ENCODE measurements around the gene FAM162A.

Gene FAM162A

DNA sequence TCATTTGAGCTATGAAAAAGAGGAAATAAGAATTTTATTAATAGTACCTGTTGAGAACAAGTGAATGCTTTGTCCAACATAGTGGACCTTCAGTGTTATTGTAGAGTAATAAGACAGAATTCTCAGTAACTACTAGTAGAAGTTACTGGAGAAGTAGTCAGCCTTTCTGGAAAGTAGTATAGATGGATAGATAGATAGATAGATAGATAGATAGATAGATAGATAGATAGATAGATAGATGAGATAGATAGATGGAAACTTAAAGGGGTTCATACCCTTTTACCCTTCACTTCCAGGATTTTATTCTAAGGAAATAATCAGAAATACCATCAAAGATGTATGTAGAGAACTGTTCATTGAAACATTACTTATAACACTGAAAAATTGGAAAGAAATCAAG is 5.2 kb downstream of the FAM162A start:
- DNase-seq, result no peak

- no peak for DNase-seq
Measured at GRCh38 chr3:122389892-122390291, 5.9 kb downstream of the FAM162A start.

DNA sequence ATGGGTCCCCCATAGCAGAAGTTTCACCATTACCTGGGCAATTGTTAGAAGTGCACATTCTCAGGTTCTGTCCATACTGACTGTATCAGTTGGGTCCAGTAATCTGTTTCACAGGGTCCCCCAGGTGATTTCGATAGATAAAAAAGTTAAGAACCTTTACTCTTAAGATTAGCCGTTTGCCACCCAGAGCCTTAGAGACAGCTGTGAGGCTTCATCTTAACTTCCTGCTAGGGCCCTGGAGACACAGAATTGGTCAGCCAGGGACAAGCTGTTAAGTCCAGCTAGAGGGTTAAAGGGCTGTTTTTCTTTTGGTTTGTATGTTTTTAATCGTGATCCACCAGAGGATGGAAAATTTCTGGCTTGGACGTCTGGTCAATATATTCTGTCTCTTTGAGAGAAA is 6.7 kb downstream of the FAM162A start:
- no peak for DNase-seq

DNA sequence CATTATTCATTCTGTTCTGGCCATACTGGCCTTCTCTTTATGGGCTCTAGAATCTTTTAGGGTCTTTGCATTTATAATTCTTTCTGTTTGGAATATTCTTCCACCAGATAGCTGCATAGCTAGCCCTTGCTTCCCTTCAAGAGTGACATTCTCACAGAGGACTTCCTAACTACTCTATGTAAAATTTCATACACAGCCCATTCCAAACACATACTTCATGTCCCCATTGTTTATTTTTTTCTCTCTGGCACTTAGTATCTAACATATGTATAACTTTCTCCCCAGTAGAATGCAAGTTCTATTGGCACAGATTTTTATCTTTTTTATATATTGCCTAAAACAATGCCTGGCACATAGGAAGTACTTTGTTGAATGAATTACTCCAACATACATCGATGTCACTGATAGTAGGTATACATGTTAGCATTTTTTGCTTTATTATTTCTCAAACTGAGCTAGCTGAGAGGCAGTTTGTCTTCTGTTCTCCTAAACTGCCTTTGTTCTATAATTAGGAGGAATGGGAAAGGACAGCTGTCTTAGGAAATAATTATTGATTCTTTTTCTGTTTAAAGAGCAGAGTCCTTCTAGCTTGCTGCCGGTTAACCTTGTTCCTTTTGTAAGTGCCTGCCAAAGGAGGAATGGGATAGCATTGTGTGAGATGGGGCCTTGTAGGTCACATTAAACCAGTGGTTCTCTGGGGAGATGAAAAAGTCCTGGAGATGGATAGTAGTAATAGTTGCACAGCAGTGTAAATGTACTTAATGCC is 7.9 kb downstream of the FAM162A start:
- DNase-seq, result no peak

DNA sequence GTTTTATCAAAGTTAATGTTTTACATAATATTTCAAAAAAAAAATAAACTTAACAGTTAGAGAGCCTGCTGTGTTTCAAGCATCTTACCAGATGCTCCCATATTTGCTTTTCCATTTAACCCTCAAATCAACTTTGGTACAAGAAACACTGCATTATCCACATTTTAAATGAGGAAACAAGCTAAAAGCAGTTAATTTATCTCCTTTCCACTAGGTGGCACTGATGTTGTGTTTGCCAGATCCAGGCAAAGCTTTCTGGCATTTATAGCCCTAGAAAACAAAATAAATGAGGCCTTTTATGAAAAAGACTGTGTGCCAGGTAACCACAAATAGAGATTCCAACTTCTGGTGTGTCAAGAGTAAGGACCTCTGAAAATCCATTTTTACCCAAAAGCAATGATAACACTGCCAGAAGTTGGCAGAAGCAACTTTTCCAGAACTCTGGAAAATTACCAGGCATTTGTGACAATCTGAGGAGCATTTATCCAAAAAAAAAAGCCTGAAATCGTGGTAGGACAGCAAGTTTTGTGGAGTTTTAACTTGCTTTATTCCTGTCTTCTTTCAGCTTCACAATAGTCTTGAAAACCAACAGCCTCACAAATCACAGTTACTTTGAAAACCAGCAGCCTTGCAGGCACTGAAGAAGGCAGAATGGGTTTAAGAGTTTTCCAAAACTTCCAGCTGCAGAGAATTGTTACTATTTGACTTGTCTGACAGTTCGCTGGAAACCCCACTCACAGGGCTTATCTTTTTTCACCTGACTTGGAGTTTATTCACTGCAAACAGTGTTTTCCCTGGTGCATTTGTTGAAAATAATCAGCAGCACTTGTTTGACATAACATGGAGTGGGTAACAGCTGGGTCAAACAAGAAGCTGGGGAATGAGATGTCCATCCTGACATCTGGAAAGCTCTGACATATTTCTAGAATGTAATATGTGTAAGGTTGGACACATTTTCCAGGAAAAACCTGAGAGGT is 9.2 kb downstream of the FAM162A start:
- no peak for DNase-seq

DNA sequence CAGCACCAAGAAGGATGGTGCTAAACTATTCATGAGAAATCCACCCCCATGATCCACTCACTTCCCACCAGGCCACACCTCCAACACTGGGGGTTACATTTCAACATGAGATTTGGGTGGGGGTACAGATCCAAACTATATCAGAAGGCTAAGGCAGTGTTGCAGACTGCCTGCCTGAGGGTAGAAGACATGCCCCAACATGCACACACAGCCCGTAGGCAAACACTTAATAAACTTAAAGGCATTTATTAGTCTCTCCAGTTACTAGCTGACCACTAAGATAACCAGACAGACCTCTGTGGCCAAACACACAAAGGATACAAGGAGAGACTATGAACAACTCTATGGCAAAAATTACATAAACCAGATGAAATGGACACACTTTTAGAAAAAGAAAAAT is 10.2 kb downstream of the FAM162A start:
- DNase-seq, result no peak

GRCh38 chr3:122395582-122395981 is 11.6 kb downstream of the FAM162A start:
- DNase-seq, result no peak

DNA sequence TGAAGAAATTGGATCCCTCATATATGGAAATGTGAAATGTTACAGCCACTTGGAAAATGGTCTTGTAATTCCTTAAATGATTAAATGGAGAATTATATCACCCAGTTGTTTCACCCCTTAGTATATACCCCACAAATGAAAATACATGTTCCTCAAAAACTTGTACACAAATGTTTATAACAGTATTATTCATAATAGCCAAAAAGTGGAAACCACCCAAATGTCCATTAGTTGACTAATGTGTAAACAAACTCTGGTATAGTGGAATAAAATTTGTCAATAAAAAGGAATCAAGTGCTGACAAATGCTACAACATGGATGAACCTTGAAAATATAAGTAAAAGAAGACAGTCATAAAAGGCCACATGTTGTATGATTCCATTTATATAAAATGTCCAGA is 12.5 kb downstream of the FAM162A start:
- no peak for DNase-seq

GRCh38 chr3:122397201-122397600 is 13.2 kb downstream of the FAM162A start:
- no peak for DNase-seq

DNA sequence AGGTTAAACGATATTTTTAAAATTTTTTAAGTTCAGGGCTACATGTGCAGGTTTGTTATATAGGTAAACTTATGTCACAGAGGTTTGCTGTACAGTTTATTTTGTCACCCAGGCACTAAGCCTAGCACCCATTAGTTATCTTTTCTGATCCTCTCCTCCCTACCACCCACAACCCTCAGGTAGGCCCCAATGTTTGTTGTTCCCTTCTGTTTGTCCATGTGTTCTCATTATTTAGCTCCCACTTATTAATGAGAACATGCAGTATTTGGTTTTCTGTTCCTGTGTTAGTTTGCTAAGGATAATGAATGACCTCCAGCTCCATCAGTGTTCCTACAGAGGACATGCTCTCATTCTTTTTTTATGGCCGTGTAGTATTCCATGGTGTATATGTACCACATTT is 14.9 kb downstream of the FAM162A start:
- no peak for DNase-seq

GRCh38 chr3:122403489-122403888 is 19.5 kb downstream of the FAM162A start:
- DNase-seq, result no peak

DNA sequence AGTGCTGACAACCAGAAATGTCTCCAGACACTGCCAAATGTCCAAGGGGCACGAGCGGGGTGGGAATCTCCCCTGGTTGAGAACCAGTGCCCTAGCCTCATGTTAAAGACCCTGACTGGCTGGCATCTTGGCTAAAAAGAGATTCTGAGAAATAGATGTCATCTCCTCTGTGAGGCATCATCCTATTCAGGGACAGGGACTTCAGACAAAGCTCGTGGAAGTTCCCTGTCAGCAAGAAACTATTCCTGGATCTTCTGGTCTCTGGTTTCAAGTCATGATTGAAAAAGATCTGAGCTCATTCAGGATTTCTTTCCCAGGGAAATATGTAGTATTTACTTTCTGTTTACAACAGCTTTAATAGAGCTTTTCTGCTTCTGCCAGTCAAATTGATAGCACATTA is 21.0 kb downstream of the FAM162A start:
- no peak for DNase-seq

DNA sequence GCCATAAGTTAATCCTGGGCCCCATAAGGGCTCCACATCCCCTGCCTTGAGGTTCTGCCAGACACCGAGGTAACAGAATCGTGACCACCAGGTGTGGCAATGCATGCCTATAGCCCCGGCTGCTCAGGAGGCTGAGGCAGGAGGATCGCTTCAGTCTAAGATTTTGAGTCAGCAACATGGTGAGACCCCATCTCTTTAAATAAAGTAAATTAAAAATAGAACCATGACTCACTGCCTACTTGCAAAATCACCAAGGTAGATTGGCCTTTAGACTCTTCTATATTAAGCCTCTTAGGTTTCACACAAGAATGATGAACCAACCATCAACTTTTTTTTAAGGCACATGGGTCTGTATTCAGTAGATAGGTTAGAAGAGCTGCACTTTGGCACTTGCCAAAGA is 22.2 kb downstream of the FAM162A start:
- no peak for DNase-seq

DNA sequence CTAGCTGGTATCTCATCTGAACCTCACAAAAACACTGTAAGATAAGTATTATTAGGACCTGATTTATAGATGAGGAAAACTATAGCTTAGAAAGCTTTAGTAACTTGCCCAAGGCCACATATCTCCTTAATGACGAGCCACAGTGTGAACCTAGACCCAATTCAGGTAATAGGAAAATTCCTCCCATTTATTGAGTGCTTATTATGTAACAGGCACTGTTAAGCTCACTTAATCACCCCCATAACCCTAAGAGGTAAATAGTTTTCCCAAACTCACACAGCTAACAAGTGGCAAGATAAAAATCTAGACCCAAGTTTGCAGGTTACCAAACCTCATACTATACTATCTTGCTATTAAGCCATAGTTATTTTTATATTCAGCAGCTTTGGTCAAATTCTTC is 24.0 kb downstream of the FAM162A start:
- no peak for DNase-seq

GRCh38 chr3:122409446-122409845 is 25.5 kb downstream of the FAM162A start:
- no peak for DNase-seq

GRCh38 chr3:122410111-122410510 is 26.1 kb downstream of the FAM162A start:
- no peak for DNase-seq

- DNase-seq, result no peak
Measured at GRCh38 chr3:122410639-122411038, 26.7 kb downstream of the FAM162A start.

DNA sequence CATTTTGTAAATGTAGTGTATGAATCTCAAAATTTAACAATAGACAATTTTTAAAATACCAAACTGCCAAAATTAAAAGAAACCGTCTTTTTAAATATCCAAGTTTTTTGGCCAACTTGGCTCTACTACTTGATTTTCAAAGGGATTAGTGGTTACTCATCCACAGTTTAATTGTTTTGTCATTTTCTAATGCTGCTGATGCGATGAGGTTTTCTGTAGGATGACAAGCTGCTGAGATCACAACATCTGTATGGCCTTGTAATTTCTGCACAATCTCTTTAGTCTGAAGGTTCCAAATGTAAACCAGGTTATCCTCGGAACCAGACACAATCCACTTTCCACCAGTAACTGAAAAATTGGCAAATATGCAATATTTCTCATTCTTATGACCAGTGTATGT is 30.4 kb downstream of the FAM162A start:
- DNase-seq, result no peak

- no peak for DNase-seq
Measured at GRCh38 chr3:122415104-122415744, 31.2 kb downstream of the FAM162A start.

DNA sequence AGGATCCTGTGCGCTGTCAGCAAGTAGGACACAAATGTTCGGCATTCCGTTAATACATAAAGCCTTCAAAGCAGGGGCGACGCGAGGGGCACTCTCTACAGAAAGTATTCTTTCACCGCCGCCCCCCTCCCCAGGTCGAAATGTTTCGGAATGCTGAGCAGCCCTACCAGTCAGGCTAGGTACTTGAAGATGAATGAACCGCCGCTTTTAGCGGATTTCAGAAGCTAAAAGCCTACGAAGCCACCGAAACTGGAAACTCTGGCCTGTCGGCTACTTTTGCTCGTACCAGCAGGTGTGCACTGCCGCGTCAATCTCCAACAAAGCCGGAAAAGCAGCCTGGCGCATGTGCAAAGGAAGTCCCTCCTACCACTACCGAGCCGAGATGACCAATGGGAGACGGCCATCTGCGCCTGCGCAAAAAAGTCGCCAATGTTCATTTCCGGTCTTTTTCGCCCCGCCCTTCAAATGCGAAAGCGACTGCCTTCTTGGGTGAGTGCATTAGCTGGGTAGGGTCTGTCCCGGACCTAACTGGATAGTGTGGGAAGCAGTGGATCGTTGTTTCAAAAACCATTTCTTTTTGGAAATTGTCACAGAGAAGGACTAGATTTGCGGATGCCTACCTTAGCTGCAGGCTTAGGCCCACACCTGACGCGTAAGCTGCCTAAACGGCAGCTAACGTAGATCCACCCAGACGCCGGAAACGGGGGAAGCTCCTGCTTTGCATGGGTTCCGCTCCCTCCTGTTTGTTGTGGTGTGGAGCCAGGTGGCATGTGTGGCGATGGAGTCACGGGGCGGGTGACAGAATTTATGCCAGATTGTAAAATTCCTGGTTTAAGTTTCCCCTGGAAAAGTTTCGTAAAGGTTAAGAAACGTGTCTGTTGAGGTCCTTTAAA is 32.0 kb downstream of the FAM162A start, which contains the start of gene WDR5B:
Gene WDR5B (minus strand): TSS at position 301 of the 893 bp plus-strand sequence. CDS start 534 bp downstream, outside the sequence.
- no peak for DNase-seq

DNA sequence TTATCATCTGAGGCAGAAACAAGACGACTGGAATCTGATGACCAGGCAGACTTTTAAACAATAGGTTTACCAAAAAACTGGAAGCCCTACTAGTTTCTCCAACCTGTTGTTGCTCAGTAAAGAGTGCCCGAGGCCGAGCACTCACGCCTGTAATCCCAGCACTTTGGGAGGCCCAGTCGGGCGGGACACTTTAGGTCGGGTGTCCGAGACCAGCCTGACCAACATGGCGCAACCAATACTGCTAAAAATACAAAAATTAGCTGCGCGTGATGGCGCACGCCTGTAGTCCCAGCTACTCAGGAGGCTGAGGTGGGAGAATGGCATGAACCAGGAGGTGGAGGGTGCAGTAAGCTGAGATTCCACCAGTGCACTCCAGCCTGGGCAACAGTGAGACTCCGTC is 33.0 kb downstream of the FAM162A start:
- no peak for DNase-seq

DNA sequence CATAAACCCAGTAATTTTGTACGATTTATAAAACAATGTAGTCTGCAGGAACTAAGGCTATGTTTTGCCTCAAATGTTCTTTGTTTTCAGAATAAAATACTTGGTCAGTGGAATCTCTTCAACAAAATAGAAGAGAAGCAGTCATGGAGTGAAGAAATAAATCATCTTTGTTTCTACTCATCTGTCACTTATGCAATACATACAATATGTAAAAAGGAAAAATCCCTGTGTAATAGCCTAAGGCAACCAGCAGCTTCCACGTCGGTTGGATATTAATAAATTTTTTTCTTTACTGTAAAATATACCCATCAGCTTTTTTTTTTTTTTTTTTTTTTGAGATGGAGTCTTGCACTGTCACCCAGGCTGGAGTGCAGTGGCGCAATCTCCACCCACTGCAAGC is 37.1 kb downstream of the FAM162A start:
- no peak for DNase-seq

Measured in NCI-H510A (cell line).